NCI-H446 treated with DMSO at 0.1 percent for 48 hours (cell line): ENCODE data around the gene DIAPH2.

Experiments used
- DNase-seq: peaks from one replicate; lab custom pipeline; 2025; lab: John Stamatoyannopoulos, UW

Gene DIAPH2

GRCh38 chrX:96978906-96979305, 294.3 kb downstream of the DIAPH2 start:
- DNase-seq = no peak

DNA sequence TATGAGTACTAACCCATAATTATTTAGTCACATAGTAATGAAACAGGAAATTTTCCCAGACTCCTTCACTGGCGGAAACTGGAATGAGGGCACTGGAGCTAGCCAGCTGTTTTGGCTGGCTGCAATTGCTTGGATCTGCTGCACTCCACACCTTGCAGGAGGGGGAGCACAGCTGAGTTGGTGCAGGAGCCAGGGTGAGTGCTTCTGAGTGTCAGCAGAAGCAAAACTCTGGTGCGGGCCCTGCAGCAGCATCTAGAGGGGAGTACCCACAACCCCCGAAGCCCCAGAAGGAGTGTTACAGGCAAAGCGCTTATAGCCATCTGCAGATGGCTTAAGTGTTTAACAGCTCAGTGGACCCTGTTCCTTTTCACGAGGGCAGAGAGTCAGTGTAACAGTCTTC, 295.1 kb downstream of the DIAPH2 start:
- DNase-seq = no peak

GRCh38 chrX:96982161-96982560, 297.5 kb downstream of the DIAPH2 start:
- DNase-seq = no peak

DNA sequence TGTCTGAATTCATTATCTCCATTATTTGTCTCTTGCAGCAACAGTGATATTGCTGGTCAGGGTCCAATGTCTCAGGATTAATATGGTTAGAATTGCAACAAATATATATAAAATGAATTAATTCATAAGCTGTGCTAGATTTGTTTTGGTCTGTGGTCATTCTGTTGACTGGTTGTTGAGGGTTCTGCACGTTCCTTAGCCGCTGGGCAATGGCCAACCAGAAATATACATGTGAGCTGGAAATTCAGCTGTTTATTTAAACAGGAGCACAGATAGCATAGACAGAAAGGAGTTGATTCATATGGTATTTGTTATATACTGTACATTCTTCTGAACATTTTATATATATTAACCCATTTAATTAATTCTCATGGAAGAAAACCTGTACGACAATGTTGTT, 299.9 kb downstream of the DIAPH2 start:
- no peak for DNase-seq

DNA sequence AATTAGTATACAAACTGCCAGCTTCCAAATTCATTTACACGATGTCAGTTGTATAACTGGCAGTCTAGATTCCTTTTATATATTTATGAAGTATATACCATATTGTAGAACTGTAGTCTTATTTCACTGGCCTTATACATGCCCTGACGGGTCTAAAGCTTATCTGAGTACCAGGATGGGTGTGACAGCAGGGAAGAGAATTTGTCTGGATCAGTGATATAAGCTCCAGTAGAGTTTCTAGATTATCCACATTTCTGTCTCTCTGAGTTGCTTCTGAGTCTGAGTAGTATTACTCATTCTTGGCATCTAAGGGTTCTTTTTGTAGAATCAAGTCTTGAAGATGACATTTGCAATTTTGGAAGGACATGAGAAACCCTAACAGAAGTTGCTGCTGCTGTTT, 300.4 kb downstream of the DIAPH2 start:
- DNase-seq = no peak

DNA sequence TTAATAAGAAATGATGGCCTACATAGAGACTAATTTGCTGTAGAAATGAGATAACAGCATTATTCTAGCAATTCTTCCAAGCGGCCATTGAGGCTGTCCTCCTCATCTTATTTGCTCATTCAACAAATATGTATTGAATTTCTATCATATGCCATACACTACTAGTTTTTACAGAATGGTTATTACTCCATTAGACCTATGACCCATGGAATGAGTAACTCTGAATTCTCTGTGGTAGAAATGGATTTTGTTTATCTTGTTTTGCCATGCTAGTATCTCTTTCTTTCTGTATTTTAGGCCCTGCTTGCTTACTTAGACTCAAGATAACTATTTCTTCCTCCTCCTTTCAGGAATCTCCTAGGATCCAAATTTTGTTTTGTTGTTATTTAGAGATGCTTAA, 302.6 kb downstream of the DIAPH2 start:
- no peak for DNase-seq

- no peak for DNase-seq
Observed at GRCh38 chrX:96989830-96990571, 305.4 kb downstream of the DIAPH2 start.

DNA sequence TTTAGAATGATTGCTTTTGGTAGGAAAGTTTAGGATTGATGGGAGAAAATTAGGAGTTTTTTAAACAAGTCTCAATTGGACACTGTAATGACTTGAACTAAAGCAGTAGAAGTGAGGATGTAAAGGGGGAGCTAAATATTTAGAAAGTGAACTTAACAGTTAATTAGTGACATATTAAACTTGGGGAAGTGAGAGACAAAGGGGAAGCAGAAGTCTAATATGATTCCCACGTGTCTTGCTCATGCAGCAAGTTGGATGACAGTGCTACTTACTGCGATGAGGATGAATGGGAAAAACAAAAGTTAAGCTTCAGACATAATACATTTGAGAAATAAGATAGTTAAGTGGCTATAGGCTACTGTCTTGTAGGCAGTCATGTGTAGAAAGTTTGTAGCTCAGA, 309.5 kb downstream of the DIAPH2 start:
- DNase-seq = no peak

DNA sequence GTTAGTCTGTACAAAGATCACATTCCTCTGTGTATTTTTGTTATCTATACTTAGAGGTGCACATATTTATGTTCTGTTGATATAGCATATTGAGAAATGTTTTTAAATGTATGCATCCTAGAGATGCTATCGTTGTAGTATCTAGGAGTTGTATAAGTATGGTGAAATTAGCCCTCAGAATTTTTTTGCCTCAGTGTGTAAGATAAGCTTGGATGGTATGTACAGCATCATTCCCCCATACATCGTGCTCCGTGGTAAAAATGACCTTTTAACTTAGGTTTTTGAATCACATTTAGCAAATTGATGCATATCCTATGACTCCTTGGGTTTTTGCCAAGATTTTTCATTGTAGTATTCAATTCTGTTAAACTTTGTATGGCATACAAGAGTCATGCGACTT, 312.6 kb downstream of the DIAPH2 start:
- no peak for DNase-seq

DNA sequence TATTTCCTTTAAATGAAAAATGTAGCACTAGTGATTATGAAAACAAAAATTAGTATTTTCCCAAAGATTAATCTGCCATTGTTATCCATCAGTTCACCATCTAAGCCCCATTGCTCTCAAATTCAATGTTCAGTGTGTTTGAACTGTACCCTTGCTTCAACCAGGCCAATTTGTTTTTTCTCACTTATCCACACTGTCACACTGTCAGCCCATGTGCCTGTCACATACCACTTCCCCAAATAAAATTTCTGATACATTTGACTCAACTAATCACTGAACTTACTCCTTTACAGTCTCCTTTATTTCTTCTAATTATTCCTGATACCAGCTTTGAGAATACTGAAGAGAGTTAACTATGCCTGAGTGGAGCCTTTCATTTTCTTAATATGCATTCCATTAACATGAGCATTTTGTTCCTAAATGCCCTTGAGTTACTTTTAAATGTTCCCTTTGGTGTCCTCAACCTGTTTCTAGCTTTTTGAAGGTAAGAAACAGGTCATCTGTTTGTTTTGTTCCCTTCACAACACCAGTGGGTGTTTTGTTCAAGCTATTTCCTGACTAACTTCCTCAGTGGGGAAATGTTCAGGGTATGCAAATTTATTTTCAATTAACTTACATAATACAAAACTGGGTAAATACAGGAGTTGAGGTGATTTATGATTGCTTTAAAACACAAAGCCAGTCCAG, 316.2 kb downstream of the DIAPH2 start:
- DNase-seq = no peak

GRCh38 chrX:97006167-97006566, 321.5 kb downstream of the DIAPH2 start:
- DNase-seq = no peak

DNA sequence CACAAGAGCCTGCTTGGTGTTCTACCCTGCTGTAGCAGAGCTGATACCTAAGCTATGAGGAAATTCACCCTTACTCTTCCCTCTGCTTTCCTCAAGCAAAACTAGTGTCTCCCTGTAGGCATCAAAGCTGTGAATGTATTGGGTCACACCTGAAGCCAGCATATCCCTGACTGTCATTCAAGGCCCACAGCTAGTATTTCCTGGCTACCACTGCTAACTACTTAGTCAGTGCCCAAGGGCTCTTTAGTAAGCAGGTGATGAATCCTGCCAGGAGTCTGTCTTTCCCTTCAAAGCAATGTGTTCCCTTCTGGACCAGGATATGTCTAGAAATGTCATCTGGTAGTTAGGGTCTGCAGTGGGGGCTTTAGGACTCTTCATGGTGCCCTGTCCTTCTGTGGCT, 324.7 kb downstream of the DIAPH2 start:
- no peak for DNase-seq

DNA sequence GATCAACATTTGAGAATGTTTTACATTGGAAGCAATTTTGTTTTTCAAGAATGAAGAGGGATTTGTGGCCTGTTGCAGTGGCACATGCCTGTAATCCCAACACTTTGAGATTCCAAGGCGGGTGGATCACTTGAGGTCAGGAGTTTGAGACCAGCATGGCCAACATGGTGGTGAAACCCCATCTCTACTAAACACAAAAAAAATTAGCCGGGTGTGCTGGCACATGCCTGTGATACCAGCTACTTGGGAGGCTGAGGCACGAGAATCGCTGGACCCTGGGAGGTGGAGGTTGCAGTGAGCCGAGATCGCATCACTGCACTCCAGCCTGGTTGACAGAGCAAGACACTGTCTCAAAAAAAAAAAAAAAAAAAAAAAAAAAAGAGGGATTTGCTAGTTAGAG, 326.9 kb downstream of the DIAPH2 start:
- DNase-seq = no peak

- DNase-seq = no peak
Observed at GRCh38 chrX:97016106-97016505, 331.5 kb downstream of the DIAPH2 start.

GRCh38 chrX:97021680-97022079, 337.0 kb downstream of the DIAPH2 start:
- no peak for DNase-seq

DNA sequence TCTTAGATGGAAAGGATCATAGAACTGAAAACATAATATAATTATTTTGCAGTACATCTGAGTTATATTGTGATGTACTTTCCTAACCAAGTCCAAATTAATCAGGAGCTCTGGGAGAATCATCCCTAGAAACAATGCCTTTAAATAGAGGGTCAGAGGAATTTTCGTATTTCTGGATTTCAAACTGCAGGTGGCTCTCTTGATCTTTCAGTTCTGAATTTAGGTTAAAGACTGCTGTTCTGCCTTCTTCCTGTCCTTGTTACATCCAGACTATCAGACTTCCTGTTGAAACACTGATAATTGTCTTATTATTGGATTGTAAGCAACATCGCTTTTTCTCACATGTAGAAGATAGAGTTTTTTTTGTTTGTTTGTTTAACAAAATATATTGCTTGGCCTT, 341.8 kb downstream of the DIAPH2 start:
- no peak for DNase-seq

DNA sequence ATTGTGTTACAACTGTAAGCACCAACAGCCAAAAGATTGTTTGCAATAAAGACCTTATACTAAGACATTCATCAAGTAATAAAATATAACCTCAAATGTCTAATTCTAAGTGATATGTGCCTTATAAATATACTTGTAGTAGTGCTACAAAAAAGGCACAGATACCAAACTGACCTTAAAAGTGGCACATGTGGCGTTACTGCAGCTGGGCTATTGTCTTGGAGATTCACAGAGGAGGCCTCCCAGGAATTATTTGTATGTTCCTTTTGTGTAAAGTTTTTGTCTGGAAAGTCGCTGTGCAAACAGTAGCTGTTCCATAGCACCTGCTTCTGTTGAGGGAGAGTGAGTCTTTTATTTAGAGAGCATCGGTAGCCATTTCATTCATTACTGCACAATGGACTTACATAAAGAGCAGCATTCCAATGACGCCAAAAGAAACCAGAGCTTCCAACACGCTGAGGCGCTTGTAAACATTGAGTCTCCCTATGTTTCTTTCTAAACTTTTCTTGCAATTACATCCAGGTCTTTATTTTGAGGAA, 342.8 kb downstream of the DIAPH2 start:
- DNase-seq = no peak

DNA sequence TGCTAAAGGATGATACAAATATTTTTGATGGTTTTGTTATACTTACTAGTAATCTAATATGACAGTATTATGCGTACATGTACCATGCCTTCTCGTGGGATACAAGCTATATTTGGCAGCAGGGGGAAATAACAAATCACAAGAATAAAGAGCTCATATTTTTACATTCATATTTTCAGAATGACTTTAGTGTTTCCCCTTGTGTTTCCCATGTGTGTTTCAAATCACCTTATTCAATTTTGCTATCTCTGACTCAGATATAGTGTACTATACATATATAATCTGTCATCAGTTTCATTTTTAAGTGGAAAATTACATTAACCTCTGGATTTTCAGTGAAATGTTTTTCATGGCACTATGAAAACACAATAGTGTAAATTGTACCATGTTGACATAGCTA, 345.8 kb downstream of the DIAPH2 start:
- DNase-seq = no peak

DNA sequence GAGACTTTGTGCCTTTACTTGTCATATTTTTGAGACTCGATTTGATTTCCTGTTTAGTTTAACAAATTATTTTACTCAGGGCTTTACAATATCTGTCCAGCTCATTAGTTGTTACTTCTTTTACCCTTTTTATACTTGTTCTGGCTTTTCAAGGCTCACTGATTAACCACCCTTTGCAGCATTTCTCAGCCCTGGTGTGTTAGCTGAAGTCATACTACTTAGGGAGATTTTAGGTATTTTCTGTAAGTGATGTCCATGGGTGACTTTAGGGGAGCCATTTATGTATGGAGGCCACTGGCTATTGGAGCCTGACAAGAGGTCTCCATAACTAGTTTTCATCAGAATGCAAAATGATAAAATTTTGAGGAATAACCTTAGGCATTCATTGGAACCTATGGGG, 346.3 kb downstream of the DIAPH2 start:
- DNase-seq = no peak

DNA sequence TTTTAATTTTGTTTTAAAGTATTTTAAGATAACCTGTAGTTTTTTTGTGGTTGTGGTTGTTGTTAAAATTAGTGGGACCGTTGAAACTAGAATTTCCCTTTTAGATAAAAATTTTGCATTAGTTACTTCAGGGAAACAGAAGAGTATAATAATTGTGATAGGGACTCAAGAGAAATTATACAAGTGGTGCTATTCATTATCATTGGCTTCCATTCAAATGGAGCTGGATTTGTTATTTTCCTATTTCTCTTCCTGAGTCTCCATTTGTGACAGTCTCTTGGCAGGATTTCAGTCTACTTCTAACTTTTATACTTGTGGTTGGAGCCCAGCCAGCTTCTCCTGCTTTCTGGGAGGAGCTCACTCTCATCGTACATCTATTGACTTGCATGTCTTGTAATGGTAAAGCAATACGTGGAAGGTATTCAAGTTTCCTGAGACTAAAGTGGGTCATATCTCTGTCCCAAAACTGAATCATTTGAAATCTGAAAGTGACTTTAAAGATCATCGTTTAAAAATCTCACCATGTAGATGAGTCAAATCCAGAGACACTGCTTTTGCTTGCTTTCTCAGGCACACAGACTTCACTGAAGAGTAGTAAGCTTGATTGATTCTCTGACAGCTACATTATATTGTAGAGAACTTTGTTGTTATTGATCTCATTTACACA, 354.9 kb downstream of the DIAPH2 start:
- DNase-seq = peak; percentile 91

- DNase-seq = no peak
Observed at GRCh38 chrX:97045470-97045869, 360.8 kb downstream of the DIAPH2 start.

- DNase-seq = no peak
Observed at GRCh38 chrX:97046867-97047266, 362.2 kb downstream of the DIAPH2 start.

- DNase-seq = peak; percentile 26
Observed at GRCh38 chrX:97050392-97050791, 365.8 kb downstream of the DIAPH2 start.
